SKM-1 (cell line): ENCODE data around the gene CP.

Source experiments
- DNase-seq: peaks from one replicate; lab custom pipeline; 2025; ENCODE audit not compliant: unreplicated experiment; lab: John Stamatoyannopoulos, UW

The CP gene

DNA sequence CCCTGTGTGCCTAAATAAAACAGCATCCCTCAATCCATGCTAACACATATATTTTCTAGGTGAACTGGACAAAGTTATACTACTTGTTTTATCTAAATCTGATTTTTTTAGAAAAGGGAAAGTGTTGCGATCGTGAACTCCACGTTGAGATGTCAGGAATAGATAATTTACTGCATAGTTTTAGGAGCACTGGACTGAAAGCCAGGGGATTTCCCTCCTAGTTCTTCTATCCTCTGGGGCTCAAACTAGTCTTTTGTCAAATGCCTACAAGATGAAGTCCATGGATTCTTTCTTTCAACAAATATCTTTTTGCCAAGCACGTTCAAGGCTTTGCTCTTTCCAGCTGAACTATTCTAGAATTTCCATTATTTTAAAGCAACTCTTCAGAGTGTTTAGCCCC, 92.8 kb downstream of the CP start:
- no peak for DNase-seq

DNA sequence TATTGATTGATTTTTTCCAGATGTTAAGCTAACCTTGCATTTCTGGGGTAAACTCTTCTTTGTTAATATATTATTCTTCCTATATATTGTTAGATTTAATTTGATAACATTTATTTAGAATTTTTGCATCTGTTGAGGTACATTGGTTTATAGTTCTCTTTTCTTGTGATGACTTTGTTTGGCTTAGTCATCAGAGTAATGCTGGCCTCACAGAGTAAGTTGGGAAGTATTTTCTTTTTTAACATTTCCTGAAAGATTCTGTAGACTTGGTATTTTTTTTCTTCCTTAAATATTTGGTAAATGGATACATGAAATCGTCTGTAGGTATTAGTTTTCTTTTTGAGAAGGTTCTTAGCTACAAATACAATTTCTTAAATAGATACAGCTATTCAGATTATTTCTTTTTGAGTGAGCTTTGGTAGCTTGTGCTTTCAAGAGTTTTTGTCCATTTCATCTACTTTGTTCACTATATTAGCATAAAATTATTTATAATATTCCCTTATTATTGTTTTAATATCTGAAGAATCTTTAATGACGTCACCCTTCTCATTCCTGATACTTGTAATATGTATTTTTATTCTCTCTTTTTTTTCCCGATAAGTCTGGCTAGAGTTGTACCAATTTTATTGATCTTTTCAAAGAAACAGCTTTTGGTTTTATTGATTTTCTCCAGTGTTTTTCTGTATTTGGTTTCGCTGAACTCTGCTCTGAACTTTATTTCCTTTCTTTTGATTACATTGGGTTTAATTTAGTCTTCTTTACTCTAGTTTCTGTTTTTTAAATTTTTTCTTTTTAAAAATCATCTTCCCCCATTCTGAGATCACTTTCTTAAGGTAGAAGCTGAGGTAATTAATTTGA, 98.7 kb downstream of the CP start:
- DNase-seq: no peak
